AG04450 (cell line): ENCODE measurements around the gene SEC16B. TPM values are rescaled to one million over a fixed set of nuclear protein-coding genes. Genes with fewer than 3 reads are reported as not detected.

ENCODE experiments used
- CTCF ChIA-PET: fragments of 300-600, 350-600 bp; formaldehyde crosslinking; extraction: SDS; loops from one replicate; lab custom pipeline; 2022; ENCODE audit warnings: antibody characterized with exemption, inconsistent platforms; lab: Charles Lee
- POLR2A ChIA-PET: fragments of 350-600 bp; formaldehyde crosslinking; extraction: SDS; loops from one replicate; lab custom pipeline; 2021; ENCODE audit warnings: antibody characterized with exemption, inconsistent platforms; lab: Yijun Ruan, JAX
- DNase-seq: peaks from one replicate; pipeline ENCODE4 v3.0.0-alpha.2; 2011; ENCODE audit warnings: low read depth, low spot score
- H3K27ac ChIP-seq: one replicate; pipeline ENCODE4 v1.5.1; 2012; ENCODE audit warnings: low read depth, low read length, control low read depth
- H3K27me3 ChIP-seq: one replicate; pipeline ENCODE4 v1.6.0; 2012; ENCODE audit warnings: low read length; ENCODE audit not compliant: control insufficient read depth, insufficient read depth
- H3K4me3 ChIP-seq: 2 replicates; pipeline ENCODE4 v1.5.1; 2011; ENCODE audit warnings: mild to moderate bottlenecking, low read depth, low read length, control low read depth
- H3K9me3 ChIP-seq: 2 replicates; pipeline ENCODE4 v1.5.1; 2012; ENCODE audit warnings: low read length; ENCODE audit not compliant: control insufficient read depth, insufficient read depth
- polyA plus RNA-seq: library from polyadenylated mRNA; depleted of rRNA; stranded (reverse); fragments of >200 nt; gene quantifications from 2 replicates; pipeline ENCODE4 v1.2.3, GENCODE V29; 2011
- TF ChIP-seq, protein P1 (sequence below): IDR thresholded peaks from 2 replicates; pipeline ENCODE4 v1.5.1; 2011; ENCODE audit warnings: low read depth, low read length, control low read depth, inconsistent platforms

SEC16B gene
- polyA plus RNA-seq, 1 experiment = 4.0 TPM

DNA sequence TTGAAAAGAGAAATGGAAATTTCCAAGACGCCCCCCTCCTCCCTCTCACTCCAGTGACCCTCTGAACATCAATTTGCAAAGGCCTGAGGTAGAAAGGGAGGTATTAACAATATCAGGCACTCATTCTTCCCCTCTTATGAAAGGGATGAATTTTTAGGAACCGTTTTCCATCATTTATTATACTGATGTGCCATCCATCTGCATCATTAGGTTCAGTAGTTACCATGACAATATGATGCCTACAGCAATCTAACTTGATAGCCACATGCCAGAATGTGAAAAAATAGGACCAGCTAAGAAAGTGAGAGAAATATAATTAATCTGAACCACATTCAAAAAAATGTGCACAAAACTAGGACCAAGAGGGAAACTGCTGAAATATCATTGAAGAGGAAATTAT, 40.9 kb downstream of the SEC16B start:
- H3K27me3 ChIP-seq = no peaks in the 10 kb centered on the region
- POLR2A ChIA-PET = no interaction called here
- no peak overlapping the region for H3K27ac ChIP-seq
- no peaks in the 10 kb centered on the region for H3K9me3 ChIP-seq
- H3K4me3 ChIP-seq = no peak overlapping the region
- CTCF ChIA-PET = interaction anchor here (0.7 to 3.6 kb wide), 5 partner anchors 8 to 149 kb away, joined by 3 to 26 read pairs (median 6); no protein-coding TSS in a partner anchor
- TF ChIP-seq, protein P1, sequence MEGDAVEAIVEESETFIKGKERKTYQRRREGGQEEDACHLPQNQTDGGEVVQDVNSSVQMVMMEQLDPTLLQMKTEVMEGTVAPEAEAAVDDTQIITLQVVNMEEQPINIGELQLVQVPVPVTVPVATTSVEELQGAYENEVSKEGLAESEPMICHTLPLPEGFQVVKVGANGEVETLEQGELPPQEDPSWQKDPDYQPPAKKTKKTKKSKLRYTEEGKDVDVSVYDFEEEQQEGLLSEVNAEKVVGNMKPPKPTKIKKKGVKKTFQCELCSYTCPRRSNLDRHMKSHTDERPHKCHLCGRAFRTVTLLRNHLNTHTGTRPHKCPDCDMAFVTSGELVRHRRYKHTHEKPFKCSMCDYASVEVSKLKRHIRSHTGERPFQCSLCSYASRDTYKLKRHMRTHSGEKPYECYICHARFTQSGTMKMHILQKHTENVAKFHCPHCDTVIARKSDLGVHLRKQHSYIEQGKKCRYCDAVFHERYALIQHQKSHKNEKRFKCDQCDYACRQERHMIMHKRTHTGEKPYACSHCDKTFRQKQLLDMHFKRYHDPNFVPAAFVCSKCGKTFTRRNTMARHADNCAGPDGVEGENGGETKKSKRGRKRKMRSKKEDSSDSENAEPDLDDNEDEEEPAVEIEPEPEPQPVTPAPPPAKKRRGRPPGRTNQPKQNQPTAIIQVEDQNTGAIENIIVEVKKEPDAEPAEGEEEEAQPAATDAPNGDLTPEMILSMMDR = no peak
- DNase-seq = no peak

DNA sequence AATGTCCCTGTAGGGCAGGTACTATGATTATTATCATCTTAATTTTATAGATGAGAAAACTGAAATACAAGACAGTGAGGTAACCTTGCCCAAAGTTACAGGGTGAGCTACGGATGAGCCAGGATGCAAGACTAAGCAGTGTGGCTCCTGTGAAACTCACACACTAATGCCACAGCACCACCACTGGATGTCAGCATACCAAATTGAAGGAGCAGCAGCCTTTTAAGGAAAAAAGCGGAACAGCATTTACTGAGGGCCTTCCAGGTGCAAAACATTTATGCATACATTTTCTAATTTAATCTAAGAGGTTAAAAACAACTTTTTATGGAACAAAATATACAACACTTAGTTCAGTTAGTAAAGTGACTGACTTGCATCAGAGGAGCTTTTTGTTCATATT, 41.7 kb downstream of the SEC16B start:
- Histone ChIP-seq H3K4me3 (no peak overlapping the region), H3K27ac (no peak overlapping the region), H3K9me3 (no peaks in the 10 kb centered on the region), H3K27me3 (no peaks in the 10 kb centered on the region)
- TF ChIP-seq, protein P1 = peak; percentile 45
- CTCF ChIA-PET = interaction anchor here (1.2 to 3.6 kb wide), 5 partner anchors 8 to 104 kb away, joined by 3 to 26 read pairs (median 6); no protein-coding TSS in a partner anchor
- POLR2A ChIA-PET = no interaction called here
- no peak for DNase-seq

DNA sequence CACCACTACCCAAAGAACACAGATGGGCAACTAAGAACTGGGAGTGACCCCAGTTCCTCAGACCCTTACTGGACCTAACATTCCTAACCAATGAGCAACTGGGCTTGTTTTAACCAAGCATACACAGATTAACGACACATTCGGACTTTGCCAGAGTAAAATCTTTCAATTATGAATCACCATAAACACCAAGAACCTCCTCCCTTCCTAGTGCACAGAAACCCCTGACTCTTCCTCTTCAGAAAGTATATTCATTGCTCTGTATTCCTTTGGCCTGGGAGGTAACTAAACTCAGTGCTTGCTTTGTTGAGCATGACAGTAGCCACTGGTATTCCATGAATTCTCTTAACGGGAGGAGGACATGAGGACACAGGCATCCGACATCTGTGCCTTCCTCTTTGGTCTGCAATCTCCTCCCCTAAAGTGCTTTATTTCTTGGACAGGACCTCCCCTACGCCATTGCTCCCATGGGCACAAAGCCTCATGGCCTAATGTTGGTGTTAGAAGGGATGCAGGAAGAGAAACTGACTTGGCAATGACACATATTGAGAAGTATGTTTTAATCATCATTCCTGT, 42.7 kb downstream of the SEC16B start:
- Histone ChIP-seq H3K9me3 (no peaks in the 10 kb centered on the region), H3K27ac (peak overlapping the region; percentile 92), H3K4me3 (no peak overlapping the region), H3K27me3 (no peaks in the 10 kb centered on the region)
- ChIA-PET POLR2A (interaction anchor here (1.2 kb wide), 1 partner anchor 54 kb away, joined by 3 read pairs; no protein-coding TSS in a partner anchor), CTCF (interaction anchor here (1.2 to 3.6 kb wide), 4 partner anchors 9 to 20 kb away, joined by 3 to 26 read pairs (median 7); no protein-coding TSS in a partner anchor)
- TF ChIP-seq, protein P1 = no peak
- peak; percentile 89 for DNase-seq

- H3K4me3 ChIP-seq = no peak overlapping the region
- TF ChIP-seq, protein P1 = no peak
- no peak for DNase-seq
- H3K27me3 ChIP-seq = no peaks in the 10 kb centered on the region
- peak overlapping the region; percentile 92 for H3K27ac ChIP-seq
- CTCF ChIA-PET = interaction anchor here (0.8 to 4.3 kb wide), 4 partner anchors 11 to 22 kb away, joined by 3 to 30 read pairs (median 4); no protein-coding TSS in a partner anchor
- POLR2A ChIA-PET = interaction anchor here (1.2 kb wide), 1 partner anchor 53 kb away, joined by 3 read pairs; no protein-coding TSS in a partner anchor
- H3K9me3 ChIP-seq = no peaks in the 10 kb centered on the region
Observed at GRCh38 chr1:177926201-177926600, 43.7 kb downstream of the SEC16B start.

DNA sequence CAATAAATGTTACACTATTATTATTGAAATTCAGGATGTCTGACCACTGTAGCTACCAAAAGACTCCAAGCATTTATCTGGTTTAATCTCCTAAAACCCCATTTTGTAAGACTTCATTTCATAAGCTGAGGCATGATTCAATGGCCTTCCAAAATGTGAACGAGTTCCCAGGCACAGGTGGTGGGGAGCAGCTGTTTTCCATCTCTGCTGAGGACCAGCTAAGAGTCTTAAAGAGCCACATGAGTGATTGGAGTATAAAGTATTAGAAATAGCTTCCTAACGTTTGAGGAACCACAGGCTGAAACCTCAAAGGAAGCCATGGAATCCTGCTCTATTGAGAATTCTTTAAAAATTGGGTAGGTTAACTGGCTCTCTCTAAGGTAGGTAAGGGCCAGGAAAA, 44.9 kb downstream of the SEC16B start:
- ChIA-PET POLR2A (no interaction called here), CTCF (interaction anchor here (1.1 to 4.3 kb wide), 5 partner anchors 10 to 1027 kb away, joined by 3 to 30 read pairs (median 5); partner anchors contain the start of gene RASAL2)
- TF ChIP-seq, protein P1 = no peak
- peak; percentile 37 for DNase-seq
- Histone ChIP-seq H3K27me3 (no peaks in the 10 kb centered on the region), H3K4me3 (no peak overlapping the region), H3K27ac (peak overlapping the region; percentile 13), H3K9me3 (no peaks in the 10 kb centered on the region)
